OCI-LY1 (cell line): Measurements from ENCODE around the gene CDS1.

Experiments
- CTCF ChIP-seq: fragments of 200-600 bp; sonication (generic), shearing (Covaris generic); IDR thresholded peaks from 2 replicates; pipeline ENCODE4 v1.5.1; 2017; ENCODE audit warnings: mild to moderate bottlenecking, antibody characterized with exemption, low read length, moderate library complexity, mixed read lengths
- EZH2 ChIP-seq: fragments of 200-600 bp; sonication (generic), shearing (Covaris generic); IDR thresholded peaks from 2 replicates; pipeline ENCODE4 v1.8.0; 2017; ENCODE audit warnings: borderline replicate concordance, mixed run types, mild to moderate bottlenecking, antibody characterized with exemption, low read length, moderate library complexity, mixed read lengths

- TF ChIP-seq CTCF (no peak), EZH2 (no peak)
These were observed 114.2 kb downstream of the CDS1 start for GRCh38 chr4:84697159-84697558.
